Ovary (tissue), 9 donors: ENCODE data around the gene DDI2. TPM values are rescaled to one million over a fixed set of nuclear protein-coding genes. Genes with fewer than 3 reads are reported as not detected.

Experiments
- DNase-seq, 5 donors: peaks; one replicate each; pipeline ENCODE4 v3.0.0-alpha.2; 2019 to 2020
- H3K27ac ChIP-seq, 2 donors: fragments of 200-600 bp; one replicate each; pipeline versions ENCODE4 v1.5.1 to v1.8.0; 2019 to 2022
- H3K27me3 ChIP-seq: fragments of 200-600 bp; one replicate; pipeline ENCODE4 v1.8.0; 2022
- H3K36me3 ChIP-seq: fragments of 200-600 bp; sonication (generic); one replicate; pipeline ENCODE4 v1.5.1; 2019
- H3K4me1 ChIP-seq: one replicate; pipeline ENCODE4 v1.8.1; 2013; ENCODE audit warnings: mild to moderate bottlenecking, moderate library complexity; ENCODE audit not compliant: insufficient read depth
- H3K4me3 ChIP-seq: fragments of 200-600 bp; sonication (generic); one replicate; pipeline ENCODE4 v1.5.1; 2017
- H3K9me3 ChIP-seq, 2 donors: fragments of 200-600 bp in 1 of 2; sonication (generic) in 1 of 2; one replicate each; pipeline versions ENCODE4 v1.5.1 to v1.8.1; 2013 to 2019; ENCODE audit warnings: mild to moderate bottlenecking in 1 of 2, moderate library complexity in 1 of 2
- CTCF ChIP-seq, 3 donors: fragments of 450-650 bp in 2 of 3; fragments of 200-600 bp in 1 of 3; IDR thresholded peaks; one replicate each; pipeline versions ENCODE4 v1.5.1 to v1.8.0; 2016 to 2022; ENCODE audit warnings: antibody characterized with exemption in 3 of 3, mild to moderate bottlenecking in 1 of 3
- EP300 ChIP-seq: sonication (generic); formaldehyde crosslinking; IDR thresholded peaks from one replicate; pipeline ENCODE4 v1.6.1; 2017; ENCODE audit warnings: antibody characterized with exemption
- POLR2A ChIP-seq: fragments of 450-650 bp; IDR thresholded peaks from one replicate; pipeline ENCODE4 v1.6.1; 2017; ENCODE audit warnings: antibody characterized with exemption, mild to moderate bottlenecking, moderate library complexity
- WGBS, 3 donors: extraction: QIAGEN DNeasy Blood & Tissue Kit in 1 of 3; methylation state at CpG; one replicate each; pipeline versions ENCODE4 v1.1.5 to v1.1.7; 2013 to 2017; 5-methylcytosine and 5-hydroxymethylcytosine counted together
- intact Hi-C, 4 donors: fragments of 100-400 bp; cut with DNase I; formaldehyde crosslinking; loops; one replicate each; pipeline versions ENCODE4 v1.11.0 to v1.15.1; 2022 to 2023
- polyA plus RNA-seq, 2 donors: library from polyadenylated mRNA; stranded (reverse); fragments of 200-250 nt in 1 of 2; fragments of 350-450 nt in 1 of 2; fragmentation: Illumina TruSeq in 1 of 2; extraction: RNeasy Lipid Tissue Mini Kit (QIAGEN cat#74804) in 1 of 2; gene quantifications; one replicate each; pipeline ENCODE4 v1.2.3, GENCODE V29; 2013 to 2014
- total RNA-seq, 7 donors: library from RNA; depleted of rRNA in 2 of 7; stranded (reverse); fragments of >200 nt in 2 of 7; fragmentation: NEBNext Ultra II Directional in 3 of 7; extraction: Animal tissue kit (Norgen Biotek cat#: 25700) in 3 of 7; gene quantifications; one replicate each; pipeline versions ENCODE4 v1.1.0 to v1.2.4, GENCODE V29; 2016 to 2023
- donor health status: DM: no; HTN: no; CAD: no; lungs with moderate emphysema.
- donor health status: DM: no; HTN: no; CAD: no.
- donor health status: Bipolar disorder and iron deficiency.
- donor health status: DM: yes; HTN: yes; CAD: no.
- donor health status: DM: no; HTN: no; CAD: no.
- donor health status: DM: yes; HTN: yes; CAD: no.

Gene DDI2
- total and polyA plus RNA-seq, 9 donors: 4.2 to 30.9 (median 22.2) TPM

GRCh38 chr1:15662477-15662876, 45.2 kb downstream of the DDI2 start:
- no peak for DNase-seq
- Histone ChIP-seq H3K4me1 (no peaks in the 10 kb centered on the region), H3K4me3 (no peak overlapping the region), H3K27me3 (no peaks in the 10 kb centered on the region), H3K27ac (no peak overlapping the region), H3K36me3 (no peaks in the 10 kb centered on the region), H3K9me3 (no peaks in the 10 kb centered on the region)
- 30 to 55% (median 41%) methylated on average over 2 of the region's 2 CpGs for WGBS, 3 donors
- TF ChIP-seq EP300 (no peak), CTCF (IDR thresholded peaks at IDR 0.05) (no peak)
- intact Hi-C loops: no loop called here

GRCh38 chr1:15663925-15664324, 46.7 kb downstream of the DDI2 start:
- TF ChIP-seq CTCF (IDR thresholded peaks at IDR 0.05) (no peak), POLR2A (no peak)

GRCh38 chr1:15667362-15667761, 50.1 kb downstream of the DDI2 start:
- 79 to 84% (median 79%) methylated on average over 7 of the region's 7 CpGs for WGBS, 3 donors
- DNase-seq: no peak
- Histone ChIP-seq H3K4me3 (no peak overlapping the region), H3K4me1 (no peaks in the 10 kb centered on the region), H3K27ac (no peak overlapping the region), H3K36me3 (no peaks in the 10 kb centered on the region), H3K9me3 (no peaks in the 10 kb centered on the region), H3K27me3 (no peaks in the 10 kb centered on the region)
- TF ChIP-seq CTCF (IDR thresholded peaks at IDR 0.05): no peak
- TF ChIP-seq EP300: no peak
- TF ChIP-seq POLR2A: no peak
- intact Hi-C loops: no loop called here

More at GRCh38 chr1:15663925-15664324, 46.7 kb downstream of the DDI2 start:
- intact Hi-C loops: no loop called here
- H3K27ac ChIP-seq: no peak overlapping the region
- no peak for DNase-seq
- H3K4me3 ChIP-seq: no peak overlapping the region
- no peaks in the 10 kb centered on the region for H3K36me3 ChIP-seq
- no peaks in the 10 kb centered on the region for H3K4me1 ChIP-seq
- no peaks in the 10 kb centered on the region for H3K9me3 ChIP-seq
- WGBS, 3 donors: 94 to 98% (median 97%) methylated on average over 3 of the region's 3 CpGs
- no peaks in the 10 kb centered on the region for H3K27me3 ChIP-seq

GRCh38 chr1:15668089-15668754, 51.0 kb downstream of the DDI2 start:
- H3K27me3 ChIP-seq: no peaks in the 10 kb centered on the region

GRCh38 chr1:15669074-15669473, 51.8 kb downstream of the DDI2 start:
- no peak for DNase-seq
- WGBS, 3 donors: 84 to 93% (median 89%) methylated on average over 10 of the region's 10 CpGs

More at GRCh38 chr1:15668089-15668754, 51.0 kb downstream of the DDI2 start:
- no peak for DNase-seq
- no peaks in the 10 kb centered on the region for H3K4me1 ChIP-seq
- TF ChIP-seq EP300 (no peak), POLR2A (no peak)
- no peak overlapping the region for H3K27ac ChIP-seq
- 45 to 55% (median 52%) methylated on average over 5 of the region's 5 CpGs for WGBS, 3 donors
- no peaks in the 10 kb centered on the region for H3K9me3 ChIP-seq
- no peak overlapping the region for H3K4me3 ChIP-seq
- intact Hi-C loops: no loop called here
- no peaks in the 10 kb centered on the region for H3K36me3 ChIP-seq

More at GRCh38 chr1:15669074-15669473, 51.8 kb downstream of the DDI2 start:
- no peaks in the 10 kb centered on the region for H3K27me3 ChIP-seq
- no peak overlapping the region for H3K27ac ChIP-seq
- TF ChIP-seq EP300 (no peak), POLR2A (no peak), CTCF (IDR thresholded peaks at IDR 0.05) (no peak)
- intact Hi-C loops: no loop called here
- H3K4me1 ChIP-seq: no peaks in the 10 kb centered on the region
- no peaks in the 10 kb centered on the region for H3K36me3 ChIP-seq
- no peaks in the 10 kb centered on the region for H3K9me3 ChIP-seq
- H3K4me3 ChIP-seq: no peak overlapping the region
